DOHH2 (cell line): ENCODE data around the gene FAIM2.

Experiments
- H3F3A ChIP-seq: fragments of 200-600 bp; sonication (generic), shearing (Covaris generic); 2 replicates; pipeline ENCODE4 v1.6.0; 2016; ENCODE audit warnings: antibody characterized with exemption, mild to moderate bottlenecking; ENCODE audit not compliant: control insufficient read depth, insufficient read depth
- H3K27ac ChIP-seq: fragments of 200-600 bp; sonication (generic); 2 replicates; pipeline ENCODE4 v1.5.1; 2014; ENCODE audit warnings: low read depth, mild to moderate bottlenecking, low read length, moderate library complexity
- H3K27me3 ChIP-seq: fragments of 200-600 bp; sonication (generic); 2 replicates; pipeline ENCODE4 v1.6.1; 2014; ENCODE audit warnings: mild to moderate bottlenecking, low read length, mixed read lengths; ENCODE audit not compliant: control insufficient read depth
- H3K36me3 ChIP-seq: fragments of 200-600 bp; sonication (generic); 2 replicates; pipeline ENCODE4 v1.6.1; 2014; ENCODE audit warnings: mild to moderate bottlenecking, low read length, moderate library complexity, mixed read lengths; ENCODE audit not compliant: control insufficient read depth
- H3K4me1 ChIP-seq: fragments of 200-600 bp; sonication (generic); 2 replicates; pipeline ENCODE4 v1.6.1; 2014; ENCODE audit warnings: mild to moderate bottlenecking, low read length, mixed read lengths; ENCODE audit not compliant: control insufficient read depth
- H3K4me2 ChIP-seq: fragments of 200-600 bp; sonication (generic); 2 replicates; pipeline ENCODE4 v1.6.0; 2014; ENCODE audit warnings: mild to moderate bottlenecking, low read length, moderate library complexity
- H3K4me3 ChIP-seq: fragments of 200-600 bp; sonication (generic); 2 replicates; pipeline ENCODE4 v1.5.1; 2014; ENCODE audit warnings: mild to moderate bottlenecking, low read length, mixed read lengths
- H3K79me2 ChIP-seq: fragments of 200-600 bp; sonication (generic); 2 replicates; pipeline ENCODE4 v1.6.1; 2014; ENCODE audit warnings: mild to moderate bottlenecking, low read length, mixed read lengths; ENCODE audit not compliant: control insufficient read depth
- H3K9me2 ChIP-seq: fragments of 200-600 bp; sonication (generic); replicated peaks from 2 replicates; pipeline ENCODE4 v1.6.1; 2014; ENCODE audit warnings: mild to moderate bottlenecking, low read length, mixed read lengths; ENCODE audit not compliant: control insufficient read depth
- H3K9me3 ChIP-seq: fragments of 200-600 bp; sonication (generic); 2 replicates; pipeline ENCODE4 v1.6.1; 2014; ENCODE audit warnings: antibody characterized with exemption, low read length, mixed read lengths; ENCODE audit not compliant: control insufficient read depth, insufficient read depth
- H4K20me1 ChIP-seq: fragments of 200-600 bp; sonication (generic); 2 replicates; pipeline ENCODE4 v1.6.0; 2014; ENCODE audit warnings: low read depth, mild to moderate bottlenecking, antibody characterized with exemption, low read length, moderate library complexity; ENCODE audit not compliant: control insufficient read depth, insufficient read depth
- CTCF ChIP-seq: fragments of 200-600 bp; sonication (generic); IDR thresholded peaks from one replicate; pipeline ENCODE4 v1.5.1; 2014; ENCODE audit warnings: antibody characterized with exemption, mild to moderate bottlenecking, low read depth, low read length; ENCODE audit not compliant: poor library complexity, severe bottlenecking
- EZH2phosphoT487 ChIP-seq: fragments of 200-600 bp; sonication (generic); IDR thresholded peaks from 2 replicates; pipeline ENCODE4 v1.6.1; 2017; ENCODE audit warnings: borderline replicate concordance, mild to moderate bottlenecking, antibody characterized with exemption, low read length, moderate library complexity, mixed read lengths

The FAIM2 gene

GRCh38 chr12:49909826-49910225 lies 6.1 kb upstream of the FAIM2 start:
- Histone ChIP-seq H3K36me3 (no peaks in the 10 kb centered on the region), H3K9me3 (no peaks in the 10 kb centered on the region), H3K4me2 (no peak overlapping the region), H3K79me2 (no peaks in the 10 kb centered on the region), H3K4me3 (no peak overlapping the region), H3F3A (no peaks in the 10 kb centered on the region), H3K9me2 (no peaks in the 10 kb centered on the region), H3K4me1 (no peaks in the 10 kb centered on the region), H4K20me1 (no peaks in the 10 kb centered on the region), H3K27ac (no peak overlapping the region), H3K27me3 (peaks cover 3% of the 10 kb centered on the region; the same call in 1 of the 2 replicates)
- no peak for TF ChIP-seq EZH2phosphoT487
- TF ChIP-seq CTCF, result no peak

- H3K79me2 ChIP-seq, result no peaks in the 10 kb centered on the region
- H3K27me3 ChIP-seq, result peaks cover 6% of the 10 kb centered on the region; the same call in 1 of the 2 replicates
- no peak overlapping the region for H3K27ac ChIP-seq
- no peaks in the 10 kb centered on the region for H3F3A ChIP-seq
- no peak overlapping the region for H3K4me2 ChIP-seq
- H3K9me2 ChIP-seq, result no peaks in the 10 kb centered on the region
- H4K20me1 ChIP-seq, result no peaks in the 10 kb centered on the region
- no peaks in the 10 kb centered on the region for H3K4me1 ChIP-seq
- TF ChIP-seq EZH2phosphoT487 (no peak), CTCF (no peak)
- H3K4me3 ChIP-seq, result no peak overlapping the region
- no peaks in the 10 kb centered on the region for H3K36me3 ChIP-seq
- H3K9me3 ChIP-seq, result no peaks in the 10 kb centered on the region
Observed at GRCh38 chr12:49909356-49909755, 5.7 kb upstream of the FAIM2 start.

- no peak overlapping the region for H3K4me3 ChIP-seq
- TF ChIP-seq EZH2phosphoT487, result no peak
- TF ChIP-seq CTCF, result no peak
- no peaks in the 10 kb centered on the region for H3K9me3 ChIP-seq
- no peak overlapping the region for H3K27ac ChIP-seq
- H3K79me2 ChIP-seq, result no peaks in the 10 kb centered on the region
- H4K20me1 ChIP-seq, result no peaks in the 10 kb centered on the region
- peaks cover 9% of the 10 kb centered on the region; the same call in 1 of the 2 replicates for H3K4me1 ChIP-seq
- H3K27me3 ChIP-seq, result peaks cover 14% of the 10 kb centered on the region; the same call in 1 of the 2 replicates
- H3K4me2 ChIP-seq, result no peak overlapping the region
- no peaks in the 10 kb centered on the region for H3K9me2 ChIP-seq
- H3K36me3 ChIP-seq, result no peaks in the 10 kb centered on the region
- H3F3A ChIP-seq, result no peaks in the 10 kb centered on the region
Observed at GRCh38 chr12:49907352-49907751, 3.7 kb upstream of the FAIM2 start.
